ENCODE results near the gene INSR.
"Not testable (repeated sequence)": the region's sequence is repeated elsewhere in the genome, so short reads cannot be mapped to it uniquely, and the experiment has no call there.

INSR gene

DNA sequence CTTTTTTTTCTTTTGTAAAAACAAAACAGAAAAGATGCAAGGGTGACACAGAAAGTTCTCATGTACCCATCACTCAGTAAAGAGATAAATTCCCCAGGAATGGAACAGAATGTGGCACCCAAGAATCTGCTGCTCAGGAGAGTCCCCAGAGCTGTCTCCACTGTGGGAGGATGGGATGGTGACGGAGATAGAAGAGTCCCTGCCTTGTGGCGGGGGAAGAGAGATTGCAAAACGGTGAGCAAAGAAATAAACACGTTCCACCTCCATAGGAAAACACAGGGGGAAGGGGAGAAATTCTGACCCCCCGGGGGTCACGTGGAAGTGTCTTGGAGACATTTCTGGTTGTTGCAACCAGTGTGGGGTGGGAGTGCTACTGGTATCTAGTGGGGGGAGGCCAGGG is 76.4 kb downstream of the INSR start:
- DNase-seq = no peak

DNA sequence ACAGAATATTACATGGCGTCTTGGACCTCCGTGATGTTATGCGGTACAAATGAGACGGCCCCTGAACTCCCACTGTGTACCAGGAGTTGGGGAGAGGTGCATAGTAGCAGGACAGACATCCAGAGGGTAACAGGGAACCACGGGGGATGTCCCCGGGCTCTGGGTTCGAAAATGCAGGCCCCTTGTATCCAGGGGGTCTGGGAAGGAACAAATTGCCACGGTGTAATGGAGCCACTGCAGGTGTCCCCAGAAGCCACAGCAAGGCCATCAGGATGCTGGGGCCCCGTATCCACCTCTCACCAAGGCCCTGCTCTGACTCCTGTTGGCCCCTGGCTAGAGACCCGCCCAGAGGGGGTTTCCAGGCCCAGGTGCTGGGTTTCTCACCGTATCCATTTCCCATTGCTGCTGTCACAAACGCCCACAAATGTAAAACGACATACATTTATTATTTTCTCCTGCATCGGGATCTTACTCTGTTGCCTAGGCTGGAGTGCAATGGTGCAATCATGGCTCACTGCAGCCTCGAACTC is 77.8 kb downstream of the INSR start:
- DNase-seq = no peak

- no peak for DNase-seq
Observed at GRCh38 chr19:7215176-7215575, 79.0 kb downstream of the INSR start.

- no peak for DNase-seq
Observed at GRCh38 chr19:7214324-7215089, 79.7 kb downstream of the INSR start.

DNA sequence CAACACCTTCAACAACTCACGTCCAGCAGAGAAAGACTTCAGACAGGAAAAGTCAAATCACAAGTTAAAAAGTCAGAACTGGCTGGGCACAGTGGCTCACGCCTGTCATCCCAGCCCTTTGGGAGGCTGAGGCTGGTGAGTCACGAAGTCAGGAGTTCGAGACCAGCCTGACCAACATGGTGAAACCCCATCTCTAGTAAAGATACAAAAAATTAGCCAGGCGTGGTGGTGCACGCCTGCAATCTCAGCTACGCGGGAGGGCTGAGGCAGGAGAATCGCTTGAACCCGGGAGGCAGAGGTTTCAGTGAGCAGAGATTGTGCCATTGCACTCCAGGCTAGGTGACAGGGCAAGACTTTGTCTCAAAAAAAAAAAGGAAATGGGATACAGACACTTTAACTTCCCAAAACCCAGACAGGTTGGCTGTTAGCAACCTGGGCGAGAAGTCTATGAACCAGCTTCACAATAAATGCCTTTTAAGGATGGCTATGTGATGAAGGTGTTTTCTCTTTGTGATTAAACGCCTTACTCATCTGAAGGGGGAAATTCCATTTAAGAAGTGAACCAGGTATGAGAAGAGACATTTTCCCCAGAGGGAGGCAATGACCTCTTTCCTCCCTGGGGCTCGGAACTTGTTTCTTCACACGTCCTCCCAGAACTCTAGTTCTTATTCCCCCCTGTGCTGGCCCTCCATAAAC is 80.4 kb downstream of the INSR start:
- no peak for DNase-seq

GRCh38 chr19:7211191-7211951 is 82.8 kb downstream of the INSR start:
- DNase-seq = no peak

DNA sequence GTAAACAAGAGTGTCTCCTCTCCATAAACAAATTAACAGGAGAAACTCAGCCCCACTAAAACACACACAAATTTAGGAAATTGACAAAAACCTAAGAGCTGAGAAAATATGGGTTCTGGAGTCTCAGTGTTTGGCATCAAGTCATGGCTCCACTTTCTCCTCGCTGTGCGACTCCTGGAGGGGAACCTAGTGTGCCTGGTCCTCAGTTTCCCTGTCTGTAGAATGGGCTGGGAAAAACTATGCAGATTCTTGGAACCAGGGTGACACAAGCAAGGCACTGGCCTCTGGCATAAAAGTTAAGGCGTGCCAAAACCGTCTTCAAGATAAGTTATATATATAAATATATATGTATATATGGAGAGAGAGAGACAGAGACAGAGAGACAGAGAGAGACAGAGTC is 83.9 kb downstream of the INSR start:
- no peak for DNase-seq

DNA sequence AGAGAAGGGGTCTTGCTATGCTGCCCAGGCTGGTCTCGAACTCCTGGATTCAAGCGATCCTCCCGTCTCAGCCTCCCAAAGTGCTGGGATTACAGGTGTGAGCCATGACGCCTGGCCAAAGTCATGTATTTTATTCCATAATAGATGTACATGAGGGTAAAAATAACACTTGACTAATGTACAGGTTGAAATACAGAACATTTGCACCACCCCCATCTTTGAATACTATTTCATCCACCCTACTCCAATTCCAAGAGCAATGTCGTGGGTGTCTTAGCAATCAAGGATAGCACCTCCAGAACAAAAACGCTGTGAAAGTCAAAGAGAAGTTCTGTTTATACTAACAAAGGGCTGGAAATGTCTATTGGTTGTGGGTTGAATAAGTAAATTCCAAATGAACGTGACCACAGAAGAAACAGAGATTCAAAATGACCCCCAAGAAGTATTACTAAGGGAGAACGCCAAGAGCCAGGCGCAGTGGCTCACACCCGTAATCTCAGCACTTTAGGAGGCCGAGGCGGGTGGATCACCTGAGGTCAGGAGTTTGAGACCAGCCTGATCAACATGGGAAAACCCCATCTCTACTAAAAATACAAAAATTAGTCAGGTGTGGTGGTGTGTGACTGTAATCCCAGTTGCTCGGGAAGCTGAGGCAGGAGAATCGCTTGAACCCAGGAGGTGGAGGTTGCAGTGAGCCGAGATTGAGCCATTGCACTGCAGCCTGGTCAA is 84.5 kb downstream of the INSR start:
- not testable (repeated sequence) for DNase-seq

GRCh38 chr19:7209036-7209435 is 85.2 kb downstream of the INSR start:
- not testable (repeated sequence) for DNase-seq

GRCh38 chr19:7203332-7203731 is 90.9 kb downstream of the INSR start:
- DNase-seq = no peak

DNA sequence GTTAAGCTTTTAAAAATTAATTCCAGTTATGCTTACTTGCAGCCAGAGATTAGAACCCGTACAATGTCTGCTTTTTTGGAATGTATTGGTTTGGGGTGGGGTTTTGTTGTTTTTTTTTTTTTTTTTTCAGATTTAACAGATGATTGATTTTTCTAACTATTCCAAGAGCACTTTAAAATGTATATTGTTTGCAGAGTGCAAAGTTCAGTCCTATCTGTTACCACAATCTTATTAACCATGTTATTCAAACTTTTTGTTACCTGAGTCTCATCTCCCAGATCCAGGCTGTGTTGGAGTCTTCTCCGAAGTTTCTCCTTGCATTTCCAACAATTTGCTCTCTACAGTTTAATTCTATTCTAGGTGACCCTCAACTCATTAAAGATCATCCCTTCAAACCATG is 91.3 kb downstream of the INSR start:
- no peak for DNase-seq

- no peak for DNase-seq
Observed at GRCh38 chr19:7200736-7201135, 93.5 kb downstream of the INSR start.

GRCh38 chr19:7199613-7200533 is 94.3 kb downstream of the INSR start:
- no peak for DNase-seq

DNA sequence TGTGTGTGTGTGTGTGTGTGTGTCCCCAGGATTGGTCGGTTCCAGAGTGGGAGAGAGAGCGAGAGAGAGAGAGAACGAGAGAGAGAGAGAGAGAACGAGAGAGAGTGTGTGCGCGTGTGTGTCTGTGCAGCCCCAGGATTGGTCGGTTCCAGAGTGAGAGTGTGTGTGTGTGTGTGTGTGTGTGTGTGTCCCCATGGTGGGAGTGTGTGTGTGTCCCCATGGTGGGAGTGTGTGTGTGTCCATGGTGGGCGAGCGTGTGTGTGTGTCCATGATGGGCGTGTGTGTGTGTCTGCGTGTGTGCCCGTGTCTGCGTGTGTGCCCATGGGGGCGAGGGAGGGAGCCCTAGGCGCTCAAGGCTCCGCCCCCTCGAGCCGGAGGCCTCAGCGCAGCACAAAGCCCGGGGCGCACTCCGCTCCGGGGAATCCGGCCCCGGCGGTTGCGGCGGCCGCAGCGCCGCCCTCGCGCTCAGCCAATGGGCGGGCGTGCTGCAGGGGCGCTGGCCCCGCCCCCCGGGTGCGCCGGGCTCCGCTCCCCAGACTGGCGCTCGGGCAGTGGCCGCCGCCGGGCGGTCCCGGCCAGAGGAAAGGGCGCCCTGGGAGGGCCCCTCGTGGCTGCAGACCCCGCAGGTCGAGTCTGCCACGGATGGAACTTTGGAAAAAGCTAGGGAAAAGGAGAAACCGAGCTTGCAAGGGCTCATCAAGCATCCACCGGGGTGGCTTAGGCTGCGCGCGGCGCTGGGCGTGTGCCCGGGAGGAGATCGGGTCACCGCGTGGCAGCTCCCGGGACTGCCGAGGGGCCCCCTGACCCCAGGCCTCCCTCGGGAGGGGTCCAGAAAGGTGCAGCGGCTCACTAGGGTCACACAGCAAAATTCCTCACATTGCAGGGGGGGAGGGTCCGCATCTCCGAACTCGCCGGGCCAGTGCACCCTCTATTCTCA is 96.2 kb downstream of the INSR start:
- DNase-seq = peak; percentile 74

DNA sequence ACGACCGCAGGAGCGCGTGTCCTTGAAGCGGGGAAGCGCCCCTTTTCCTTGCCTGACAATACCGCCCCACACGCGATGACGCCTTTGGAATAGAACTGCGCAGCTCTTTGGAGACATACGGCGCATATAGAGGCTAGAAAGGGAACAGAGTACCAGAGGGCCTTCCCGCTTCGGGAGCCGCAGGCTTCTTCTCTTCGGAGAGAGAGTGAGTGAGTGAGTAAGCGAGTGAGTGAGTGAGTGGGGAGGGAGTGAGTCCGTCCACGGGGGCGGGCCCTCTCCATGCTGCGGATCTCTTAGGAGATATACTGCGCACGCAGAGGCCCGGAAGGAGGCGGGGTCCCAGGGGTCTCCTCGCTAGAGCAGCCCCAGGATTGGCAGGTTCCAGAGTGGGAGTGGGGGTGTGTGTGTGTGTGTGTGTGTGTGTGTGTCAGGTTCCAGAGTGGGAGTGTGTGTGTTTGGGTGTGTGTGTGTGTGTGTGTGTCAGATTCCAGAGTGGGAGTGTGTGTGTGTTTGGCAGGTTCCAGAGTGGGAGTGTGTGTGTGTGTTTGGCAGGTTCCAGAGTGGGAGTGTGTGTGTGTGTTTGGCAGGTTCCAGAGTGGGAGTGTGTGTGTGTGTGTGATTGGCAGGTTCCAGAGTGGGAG is 97.0 kb downstream of the INSR start:
- DNase-seq = peak; percentile 61

DNA sequence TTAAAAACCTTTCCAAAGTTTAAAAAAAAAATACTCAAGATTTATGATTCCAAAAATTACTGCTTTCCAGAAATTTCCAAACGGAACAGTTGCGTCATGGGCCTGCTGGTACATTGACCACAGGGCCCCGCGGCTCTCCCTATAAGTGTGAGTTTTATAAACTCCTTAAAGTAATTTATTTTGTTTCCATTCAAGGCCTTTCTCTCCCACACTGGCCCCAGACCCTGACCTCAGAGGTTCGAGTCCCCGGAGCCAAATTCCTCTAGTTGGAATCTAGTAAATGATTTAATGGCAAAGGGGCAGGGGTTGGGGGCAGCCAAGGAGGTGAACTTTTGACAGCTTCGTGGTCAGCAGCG is 97.5 kb downstream of the INSR start:
- no peak for DNase-seq

DNA sequence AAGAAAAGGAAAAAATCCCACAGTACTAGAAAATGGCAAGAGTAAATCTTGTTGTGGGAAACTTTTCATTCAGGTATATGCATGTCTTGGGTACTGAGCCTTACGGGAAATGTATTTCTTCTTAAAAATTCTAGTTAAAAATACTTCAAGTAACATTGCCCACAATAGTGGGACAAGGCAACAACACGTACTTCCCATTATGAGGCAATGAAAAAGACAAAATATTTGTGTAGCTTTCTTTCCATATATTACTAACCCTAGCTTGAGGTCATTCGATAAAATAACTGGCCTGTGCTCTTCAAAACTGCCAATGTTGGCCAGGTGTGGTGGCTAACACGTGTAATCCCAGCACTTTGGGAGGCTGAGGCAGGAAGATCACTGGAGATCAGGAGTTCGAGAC is 99.2 kb downstream of the INSR start:
- DNase-seq = no peak

DNA sequence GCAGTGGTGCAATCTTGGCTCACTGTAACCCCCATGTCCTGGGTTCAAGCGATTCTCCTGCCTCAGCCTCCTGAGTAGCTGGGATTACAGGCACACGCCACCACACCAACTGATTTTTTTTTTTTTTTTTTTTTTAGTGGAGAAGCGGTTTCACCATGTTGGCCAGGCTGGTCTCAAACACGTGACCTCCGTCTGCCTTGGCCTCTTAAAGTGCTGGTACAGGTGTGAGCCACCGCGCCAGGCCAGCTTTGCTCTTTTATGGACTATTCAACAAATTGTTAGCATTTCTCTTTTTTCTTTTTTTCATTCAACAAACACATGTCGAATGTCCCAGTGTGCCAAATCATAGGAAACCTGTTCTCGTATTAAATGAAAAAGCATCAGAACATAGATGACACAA is 99.6 kb downstream of the INSR start:
- DNase-seq = no peak

DNA sequence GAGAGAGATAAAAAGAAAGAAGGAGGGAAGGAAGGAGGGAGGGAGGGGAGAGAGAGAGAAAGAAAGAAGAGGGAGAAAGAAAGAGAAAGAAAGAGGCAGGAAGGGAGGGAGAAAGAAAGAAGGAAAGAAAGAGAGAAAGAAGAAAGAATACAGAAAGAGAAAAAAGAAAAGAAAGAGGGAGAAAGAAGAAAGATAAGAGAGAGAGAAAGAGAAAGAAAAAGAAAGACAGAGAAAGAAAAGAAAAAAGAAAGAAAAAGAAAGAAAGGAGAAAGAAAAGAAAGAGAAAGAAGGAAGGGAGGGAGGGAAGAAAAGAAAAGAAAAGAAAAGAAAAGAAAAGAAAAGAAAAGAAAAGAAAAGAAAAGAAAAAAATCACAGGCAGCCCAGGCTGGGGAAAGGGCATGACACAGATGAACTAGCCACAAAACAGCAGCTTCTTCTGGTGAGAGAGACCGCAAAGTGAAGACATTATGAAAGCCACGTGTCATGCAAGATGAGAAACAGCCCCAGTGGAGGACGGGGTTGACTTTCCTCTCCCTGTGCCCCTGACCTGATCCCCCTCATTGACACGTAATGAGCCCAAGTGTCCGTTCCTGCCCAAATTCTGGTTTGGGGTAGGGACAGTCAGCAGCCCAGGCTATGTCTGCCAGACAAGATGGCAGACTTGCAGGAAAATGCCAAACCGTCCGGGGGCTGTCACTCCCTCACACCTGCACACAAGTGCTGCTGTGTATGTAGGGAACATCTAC is 102.1 kb downstream of the INSR start:
- DNase-seq = no peak
